ENCODE results near the gene SRR. TPM values are rescaled to one million over a fixed set of nuclear protein-coding genes. Genes with fewer than 3 reads are reported as not detected.

Gene SRR
- total and polyA plus RNA-seq, 4 donors, result 2.9 to 10.3 (median 4.3) TPM

GRCh38 chr17:2277429-2278170 is 26.1 kb upstream of the SRR start:
- no peaks in the 10 kb centered on the region for H3K9me3 ChIP-seq (ENCODE audit: control insufficient read depth in 4 of 4, low read length in 3 of 4)
- no peak overlapping the region for H3K4me3 ChIP-seq (ENCODE audit: low read depth in 1 of 3, low read length in 3 of 3)
- no peak overlapping the region for H3K27ac ChIP-seq (ENCODE audit: low read depth in 1 of 2, low read length in 2 of 2)
- no peaks in the 10 kb centered on the region for H3K27me3 ChIP-seq (ENCODE audit: control insufficient read depth in 4 of 4, insufficient read depth in 4 of 4, low read length in 3 of 4)
- no peak overlapping the region for H3K9ac ChIP-seq (ENCODE audit: low read depth in 1 of 2, low read length in 2 of 2)
- H3K36me3 ChIP-seq (ENCODE audit: control insufficient read depth in 4 of 4, insufficient read depth in 3 of 4, low read depth in 1 of 4, low read length in 3 of 4), result peaks cover 1 to 29% (median 20%) of the 10 kb centered on the region in 4 donors
- TF ChIP-seq SP1 (IDR thresholded peaks at IDR 0.05) (no peak), GABPA (IDR thresholded peaks at IDR 0.05 in 1 of 2, conservative IDR thresholded peaks at IDR 0.05 in 1 of 2) (no peak), YY1 (IDR thresholded peaks at IDR 0.05) (no peak), ZBTB33 (IDR thresholded peaks at IDR 0.05) (no peak), FOXA1 (IDR thresholded peaks at IDR 0.05) (no peak), NR2F2 (IDR thresholded peaks at IDR 0.05) (no peak), REST (IDR thresholded peaks at IDR 0.05) (no peak), RAD21 (IDR thresholded peaks at IDR 0.05) (no peak), ATF3 (IDR thresholded peaks at IDR 0.05) (no peak), HNF4A (conservative IDR thresholded peaks at IDR 0.05) (no peak), FOXA2 (IDR thresholded peaks at IDR 0.05) (no peak), MAX (IDR thresholded peaks at IDR 0.05) (no peak), EGR1 (IDR thresholded peaks at IDR 0.05; ENCODE audit: low read depth in 2 of 2) (no peak), TAF1 (conservative IDR thresholded peaks at IDR 0.05) (no peak), RXRA (IDR thresholded peaks at IDR 0.05) (no peak)
- TF ChIP-seq, protein P1, sequence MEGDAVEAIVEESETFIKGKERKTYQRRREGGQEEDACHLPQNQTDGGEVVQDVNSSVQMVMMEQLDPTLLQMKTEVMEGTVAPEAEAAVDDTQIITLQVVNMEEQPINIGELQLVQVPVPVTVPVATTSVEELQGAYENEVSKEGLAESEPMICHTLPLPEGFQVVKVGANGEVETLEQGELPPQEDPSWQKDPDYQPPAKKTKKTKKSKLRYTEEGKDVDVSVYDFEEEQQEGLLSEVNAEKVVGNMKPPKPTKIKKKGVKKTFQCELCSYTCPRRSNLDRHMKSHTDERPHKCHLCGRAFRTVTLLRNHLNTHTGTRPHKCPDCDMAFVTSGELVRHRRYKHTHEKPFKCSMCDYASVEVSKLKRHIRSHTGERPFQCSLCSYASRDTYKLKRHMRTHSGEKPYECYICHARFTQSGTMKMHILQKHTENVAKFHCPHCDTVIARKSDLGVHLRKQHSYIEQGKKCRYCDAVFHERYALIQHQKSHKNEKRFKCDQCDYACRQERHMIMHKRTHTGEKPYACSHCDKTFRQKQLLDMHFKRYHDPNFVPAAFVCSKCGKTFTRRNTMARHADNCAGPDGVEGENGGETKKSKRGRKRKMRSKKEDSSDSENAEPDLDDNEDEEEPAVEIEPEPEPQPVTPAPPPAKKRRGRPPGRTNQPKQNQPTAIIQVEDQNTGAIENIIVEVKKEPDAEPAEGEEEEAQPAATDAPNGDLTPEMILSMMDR (IDR thresholded peaks at IDR 0.05; ENCODE audit: low read depth, low read length, missing input control), result no peak
- no peaks in the 10 kb centered on the region for H3K4me1 ChIP-seq (ENCODE audit: control insufficient read depth in 4 of 4, insufficient read depth in 4 of 4, low read length in 3 of 4)
- 98% methylated on average over 9 of the region's 9 CpGs for WGBS
- no peak for DNase-seq (ENCODE audit: low spot score)
